KBM-7 (cell line): ENCODE data around the gene MMP17.

Experiments
- DNase-seq: peaks from one replicate; pipeline ENCODE4 v3.0.0-alpha.2; 2015
- in situ Hi-C: fragments of 300-500 bp; cut with MboI; formaldehyde crosslinking; loops from 2 replicates; pipeline ENCODE4 v1.14.3; 2020; ENCODE audit warnings: low sequenced_read_pairs, low pct_unique_long_range_greater_than_20kb, mixed read lengths

The MMP17 gene

DNA sequence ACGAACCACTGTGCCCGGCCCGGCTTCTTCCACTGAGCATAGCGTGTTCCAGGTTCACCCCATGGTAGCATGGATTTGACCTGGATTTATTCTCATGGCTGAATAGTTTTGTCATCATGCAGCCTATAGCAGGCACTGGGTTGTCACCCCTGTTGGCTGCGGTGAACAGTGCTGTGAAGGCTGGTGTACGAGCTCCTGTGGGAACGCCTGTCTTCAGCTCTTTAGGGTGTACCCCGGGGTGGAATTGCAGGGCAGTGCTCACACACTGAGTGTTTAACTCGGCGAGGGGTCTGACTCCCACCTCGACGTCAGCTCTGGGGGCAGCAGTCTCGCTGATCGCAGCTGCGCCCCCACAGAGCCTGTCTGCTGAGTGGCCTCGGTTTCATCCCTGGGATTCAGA lies 15.3 kb downstream of the MMP17 start:
- in situ Hi-C loops = no loop called here
- DNase-seq = no peak

DNA sequence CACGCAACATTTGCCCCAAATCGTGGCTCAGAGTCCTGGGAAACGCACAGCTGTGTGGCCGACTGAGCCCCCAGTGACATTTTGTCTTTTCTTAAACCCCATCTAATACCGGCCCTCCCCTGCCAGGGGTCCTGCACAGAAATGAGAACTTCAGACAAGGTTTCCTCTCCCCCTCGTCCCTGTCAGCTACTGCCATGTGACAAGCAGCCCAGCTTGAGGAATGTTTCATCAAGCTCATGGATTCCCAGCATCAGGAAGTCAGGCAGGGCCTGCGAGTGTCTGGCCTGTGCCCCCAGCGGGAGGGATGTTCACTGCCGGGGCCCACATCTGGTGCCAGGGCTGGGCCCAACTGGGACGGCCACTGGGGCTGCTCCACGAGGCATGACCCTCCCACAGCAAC lies 15.9 kb downstream of the MMP17 start:
- no peak for DNase-seq
- in situ Hi-C loops = no loop called here

DNA sequence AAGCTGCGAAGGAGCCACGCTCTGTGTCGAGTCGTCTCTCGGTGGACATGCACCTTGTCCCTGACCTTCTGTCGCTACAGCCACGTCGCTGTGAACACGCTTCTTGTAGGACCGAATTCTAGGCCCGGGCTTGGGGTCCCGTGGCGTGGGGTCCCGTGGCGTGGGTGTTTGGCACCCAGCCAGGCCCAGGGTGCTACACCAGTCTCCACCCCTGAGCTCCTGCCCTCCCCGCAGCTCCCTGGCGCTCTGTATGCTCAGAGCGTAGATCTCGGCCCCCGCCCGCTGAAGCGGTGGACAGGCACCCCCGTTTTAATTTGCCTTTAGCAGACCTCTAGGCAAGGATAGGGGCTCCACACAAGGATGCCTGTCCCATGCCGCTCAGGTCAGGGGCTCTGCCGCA lies 16.5 kb downstream of the MMP17 start:
- no peak for DNase-seq
- in situ Hi-C loops = no loop called here

DNA sequence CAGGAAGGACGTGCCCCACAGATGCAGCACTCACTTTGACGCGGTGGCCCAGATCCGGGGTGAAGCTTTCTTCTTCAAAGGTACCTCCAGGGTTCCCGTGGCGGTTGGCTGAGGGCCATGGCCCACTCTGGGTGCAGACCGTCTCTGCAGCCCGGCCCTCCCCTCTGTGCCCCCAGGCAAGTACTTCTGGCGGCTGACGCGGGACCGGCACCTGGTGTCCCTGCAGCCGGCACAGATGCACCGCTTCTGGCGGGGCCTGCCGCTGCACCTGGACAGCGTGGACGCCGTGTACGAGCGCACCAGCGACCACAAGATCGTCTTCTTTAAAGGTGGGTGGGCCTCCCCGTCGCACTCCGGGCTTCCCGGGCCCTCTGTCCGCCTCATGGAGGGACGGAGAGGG lies 16.9 kb downstream of the MMP17 start:
- in situ Hi-C loops = no loop called here
- DNase-seq = no peak

DNA sequence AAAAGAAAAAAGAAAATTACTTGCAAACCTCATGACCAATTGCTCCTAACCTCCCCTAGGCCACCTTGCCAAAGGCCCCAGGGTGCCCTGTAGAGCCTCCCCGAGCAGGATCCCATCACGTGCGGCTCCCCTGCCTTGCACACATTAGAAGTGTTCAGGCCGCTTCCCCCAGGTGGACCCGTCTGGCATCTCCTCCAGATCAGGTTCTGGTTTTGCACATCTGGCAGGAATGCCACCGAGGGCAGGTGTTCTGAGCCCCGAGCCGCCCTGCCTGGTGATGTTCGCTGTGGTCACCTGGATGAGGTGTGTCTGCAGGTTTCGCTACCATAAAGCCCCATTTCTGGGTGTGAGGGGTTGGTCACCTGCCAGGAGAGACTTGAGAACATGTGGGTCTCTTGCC lies 19.3 kb downstream of the MMP17 start:
- in situ Hi-C loops = no loop called here
- DNase-seq = no peak

DNA sequence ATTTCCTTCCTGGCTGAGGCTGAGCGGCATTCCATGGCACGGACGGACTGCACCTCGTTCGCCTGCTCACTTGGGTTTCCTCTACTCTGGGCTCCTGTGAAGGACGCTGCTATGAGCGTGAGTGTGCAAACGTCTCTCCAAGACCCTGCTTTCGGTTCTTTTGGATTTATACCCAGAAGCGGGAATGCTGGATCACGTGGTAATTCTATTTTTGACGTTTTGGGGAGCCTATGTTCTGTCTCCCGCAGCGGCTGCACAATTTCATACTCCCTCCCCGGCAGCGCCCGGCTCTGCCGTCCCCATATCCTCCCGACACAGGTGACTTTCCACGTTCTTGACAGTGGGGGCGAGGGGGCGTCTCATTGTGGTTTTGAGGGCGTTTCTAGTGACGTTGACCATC lies 20.6 kb downstream of the MMP17 start:
- in situ Hi-C loops = no loop called here
- no peak for DNase-seq

DNA sequence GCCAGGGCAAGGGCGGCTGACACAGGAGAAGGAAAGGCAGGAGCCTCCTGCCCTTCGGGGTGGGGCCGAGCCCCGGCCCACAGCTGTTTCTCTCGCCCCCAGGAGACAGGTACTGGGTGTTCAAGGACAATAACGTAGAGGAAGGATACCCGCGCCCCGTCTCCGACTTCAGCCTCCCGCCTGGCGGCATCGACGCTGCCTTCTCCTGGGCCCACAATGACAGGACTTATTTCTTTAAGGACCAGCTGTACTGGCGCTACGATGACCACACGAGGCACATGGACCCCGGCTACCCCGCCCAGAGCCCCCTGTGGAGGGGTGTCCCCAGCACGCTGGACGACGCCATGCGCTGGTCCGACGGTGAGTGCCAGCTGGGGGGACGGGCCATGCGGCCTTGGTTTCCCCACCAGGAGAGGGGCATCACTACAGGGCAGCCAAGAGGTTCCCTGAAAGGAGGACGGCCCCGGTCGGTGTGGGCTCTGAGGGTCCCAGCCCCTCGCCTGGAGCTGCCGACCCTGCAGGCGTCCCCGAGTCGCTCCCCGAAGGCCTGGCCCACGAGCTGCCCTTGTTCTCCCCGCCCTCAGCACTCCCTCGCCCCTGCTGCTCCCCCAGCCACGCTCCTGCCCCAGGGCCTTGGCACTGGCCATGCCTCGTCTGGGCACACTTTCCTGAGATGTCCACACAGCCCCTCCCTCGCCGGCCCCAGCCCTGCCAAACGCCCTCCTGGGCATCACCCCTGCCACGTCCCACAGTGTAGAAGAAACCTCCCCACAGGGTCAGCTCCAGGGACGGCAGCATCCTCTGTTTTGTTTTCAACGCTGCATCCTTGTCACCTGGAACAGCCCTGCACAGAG lies 21.7 kb downstream of the MMP17 start:
- in situ Hi-C loops = no loop called here
- no peak for DNase-seq

DNA sequence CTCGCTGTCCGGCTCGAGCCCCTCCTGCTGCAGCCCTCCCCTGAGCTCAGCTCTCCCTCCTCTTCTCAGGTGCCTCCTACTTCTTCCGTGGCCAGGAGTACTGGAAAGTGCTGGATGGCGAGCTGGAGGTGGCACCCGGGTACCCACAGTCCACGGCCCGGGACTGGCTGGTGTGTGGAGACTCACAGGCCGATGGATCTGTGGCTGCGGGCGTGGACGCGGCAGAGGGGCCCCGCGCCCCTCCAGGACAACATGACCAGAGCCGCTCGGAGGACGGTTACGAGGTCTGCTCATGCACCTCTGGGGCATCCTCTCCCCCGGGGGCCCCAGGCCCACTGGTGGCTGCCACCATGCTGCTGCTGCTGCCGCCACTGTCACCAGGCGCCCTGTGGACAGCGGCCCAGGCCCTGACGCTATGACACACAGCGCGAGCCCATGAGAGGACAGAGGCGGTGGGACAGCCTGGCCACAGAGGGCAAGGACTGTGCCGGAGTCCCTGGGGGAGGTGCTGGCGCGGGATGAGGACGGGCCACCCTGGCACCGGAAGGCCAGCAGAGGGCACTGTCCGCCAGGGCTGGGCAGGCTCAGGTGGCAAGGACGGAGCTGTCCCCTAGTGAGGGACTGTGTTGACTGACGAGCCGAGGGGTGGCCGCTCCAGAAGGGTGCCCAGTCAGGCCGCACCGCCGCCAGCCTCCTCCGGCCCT lies 22.8 kb downstream of the MMP17 start:
- DNase-seq = no peak
- in situ Hi-C loops = no loop called here

DNA sequence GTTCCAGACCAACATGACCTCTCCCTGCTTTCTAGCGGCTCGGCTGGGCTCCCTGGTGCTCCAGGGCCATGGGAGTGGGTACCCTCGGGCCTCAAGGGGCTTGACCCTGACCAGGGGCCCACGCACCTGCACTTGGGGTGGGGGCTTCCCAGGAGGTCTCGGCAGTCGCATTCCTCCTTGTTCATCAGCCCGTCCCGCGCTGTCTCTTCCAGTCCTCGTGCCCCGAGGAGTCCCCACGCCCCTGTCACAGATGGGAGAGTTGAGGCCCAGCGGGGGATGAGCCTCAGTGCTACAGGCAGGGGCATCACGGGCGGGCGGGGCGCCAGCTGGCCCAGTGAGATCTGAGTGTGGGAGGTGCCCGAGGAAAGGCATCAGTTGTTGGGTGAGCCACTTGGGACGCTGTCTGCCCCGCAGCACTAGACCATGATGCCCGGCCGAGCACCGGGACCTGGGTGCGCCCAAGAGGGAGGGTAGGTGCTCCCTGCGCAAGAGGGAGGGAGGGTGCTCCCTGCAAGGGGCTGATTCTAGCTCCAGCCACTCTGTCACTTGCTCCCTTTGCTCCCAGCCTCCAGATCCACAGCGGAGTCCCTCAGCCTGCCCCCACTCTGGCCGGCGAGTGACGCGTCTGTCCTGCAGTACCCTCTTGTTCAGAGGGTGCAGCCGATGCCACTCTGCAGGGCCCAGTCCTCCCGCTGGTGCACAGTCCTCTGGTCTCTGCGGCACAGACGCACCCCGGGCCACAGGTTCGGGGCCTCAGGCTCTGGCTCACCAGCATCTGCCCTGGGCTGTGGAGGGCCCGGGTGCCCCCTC lies 23.8 kb downstream of the MMP17 start:
- in situ Hi-C loops = no loop called here
- no peak for DNase-seq

DNA sequence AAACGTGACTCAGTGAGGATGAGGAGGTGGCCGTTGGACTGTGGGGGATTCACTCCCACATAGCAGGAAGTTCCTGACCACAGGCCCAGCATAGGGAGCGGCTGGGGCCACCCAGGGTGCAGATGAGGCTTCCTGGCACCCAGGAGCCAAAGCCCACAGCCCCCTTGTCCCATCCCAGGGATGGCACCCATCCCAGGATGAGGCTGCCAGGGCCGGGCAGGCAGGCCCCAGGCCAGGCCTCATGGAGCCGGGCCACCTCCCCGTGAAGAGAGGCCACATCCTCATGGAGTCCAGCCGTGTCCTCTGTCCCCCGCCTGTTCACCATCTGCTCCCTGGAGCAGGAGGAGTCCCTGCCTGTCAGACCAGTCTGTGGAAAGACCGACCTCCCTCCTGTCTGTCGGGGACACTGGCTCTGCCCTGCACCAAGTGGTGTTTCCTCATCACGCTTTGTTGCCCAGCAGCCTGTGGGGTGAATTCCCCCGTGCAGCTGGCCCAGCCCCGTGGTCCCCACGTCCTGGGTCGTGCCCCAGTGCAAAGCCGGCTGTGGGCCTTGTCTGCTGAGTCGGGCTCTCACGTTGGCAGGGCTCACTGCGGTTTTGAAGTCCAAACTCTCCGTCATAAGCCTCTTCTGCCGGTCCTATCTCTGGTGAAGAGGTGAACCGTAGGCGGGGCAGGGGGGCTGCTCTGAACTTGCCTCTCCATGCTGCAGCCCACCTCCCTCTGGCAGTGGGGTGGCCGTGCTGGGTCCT lies 24.5 kb downstream of the MMP17 start:
- peak; percentile 49 for DNase-seq
- in situ Hi-C loops = no loop called here

DNA sequence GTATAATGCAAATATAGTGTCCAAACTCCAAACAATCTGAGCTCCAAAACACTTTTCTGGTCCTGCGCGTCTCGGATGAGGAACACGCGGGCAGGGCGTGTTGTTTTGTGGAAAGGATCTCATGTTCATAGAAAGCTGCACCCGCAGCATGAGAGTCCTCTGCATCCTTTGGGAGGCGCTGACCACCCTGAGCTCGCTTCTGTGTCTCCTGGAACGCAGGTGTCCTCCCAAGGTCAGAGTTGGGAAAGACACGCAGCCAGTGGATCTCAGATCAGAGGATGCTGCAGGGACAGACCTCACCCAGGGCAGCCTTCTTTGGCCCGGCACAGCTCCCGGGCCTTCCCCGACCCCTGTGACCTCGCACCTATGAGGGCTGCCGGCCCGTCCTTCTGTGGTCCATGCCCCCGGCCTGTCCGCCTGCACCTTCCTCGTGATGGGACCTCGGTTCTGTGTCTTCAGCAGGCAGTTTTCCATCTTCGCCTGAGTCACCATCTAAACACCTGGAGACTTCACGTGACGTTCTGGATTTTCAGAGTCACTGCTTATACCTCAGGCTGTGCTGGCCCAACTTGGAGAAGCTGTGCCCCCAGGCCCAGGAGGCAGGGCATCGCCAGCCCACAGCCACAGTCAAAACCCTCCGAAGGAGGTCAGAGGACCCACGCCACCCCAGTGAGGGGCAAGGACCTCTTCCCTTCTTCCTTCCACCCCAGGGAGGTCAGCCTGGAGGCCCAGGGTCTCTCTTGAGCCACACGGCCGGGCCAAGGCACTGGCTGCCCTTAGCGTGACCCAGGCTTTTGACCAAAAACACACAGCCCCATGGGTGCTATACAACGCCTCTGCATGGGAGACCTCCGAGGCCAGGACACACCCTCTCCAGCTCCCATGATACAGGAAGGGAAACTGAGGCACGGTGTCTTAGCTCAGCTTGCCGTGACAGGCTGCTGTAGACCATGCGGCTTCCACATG lies 25.9 kb downstream of the MMP17 start:
- in situ Hi-C loops = no loop called here
- no peak for DNase-seq

DNA sequence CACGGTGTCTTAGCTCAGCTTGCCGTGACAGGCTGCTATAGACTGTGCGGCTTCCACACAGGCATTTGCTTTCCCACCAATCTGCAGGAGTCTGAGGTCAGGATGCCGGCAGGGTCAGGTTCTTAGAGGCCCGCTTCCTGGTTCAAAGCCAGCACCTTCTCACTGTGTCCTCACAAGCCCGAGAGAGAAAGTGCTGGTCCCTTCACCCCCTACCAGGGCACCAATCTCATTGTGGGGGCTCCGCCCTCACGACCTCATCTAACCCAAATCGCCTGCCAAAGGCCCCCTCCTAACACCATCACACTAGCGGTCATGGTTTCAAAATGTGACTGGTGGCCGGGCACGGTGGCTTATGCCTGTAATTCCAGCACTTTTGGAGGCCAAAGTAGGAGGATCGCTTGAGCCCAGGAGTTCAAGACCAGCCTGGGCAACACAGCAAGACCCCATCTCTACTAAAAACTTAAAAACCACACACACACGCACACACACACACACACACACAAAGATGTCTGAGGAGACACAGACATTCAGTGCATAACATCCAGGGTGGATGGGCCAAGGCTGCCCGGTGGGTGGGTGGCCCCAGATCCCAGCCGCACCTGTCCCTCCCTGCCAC lies 26.8 kb downstream of the MMP17 start:
- no peak for DNase-seq
- in situ Hi-C loops = no loop called here

DNA sequence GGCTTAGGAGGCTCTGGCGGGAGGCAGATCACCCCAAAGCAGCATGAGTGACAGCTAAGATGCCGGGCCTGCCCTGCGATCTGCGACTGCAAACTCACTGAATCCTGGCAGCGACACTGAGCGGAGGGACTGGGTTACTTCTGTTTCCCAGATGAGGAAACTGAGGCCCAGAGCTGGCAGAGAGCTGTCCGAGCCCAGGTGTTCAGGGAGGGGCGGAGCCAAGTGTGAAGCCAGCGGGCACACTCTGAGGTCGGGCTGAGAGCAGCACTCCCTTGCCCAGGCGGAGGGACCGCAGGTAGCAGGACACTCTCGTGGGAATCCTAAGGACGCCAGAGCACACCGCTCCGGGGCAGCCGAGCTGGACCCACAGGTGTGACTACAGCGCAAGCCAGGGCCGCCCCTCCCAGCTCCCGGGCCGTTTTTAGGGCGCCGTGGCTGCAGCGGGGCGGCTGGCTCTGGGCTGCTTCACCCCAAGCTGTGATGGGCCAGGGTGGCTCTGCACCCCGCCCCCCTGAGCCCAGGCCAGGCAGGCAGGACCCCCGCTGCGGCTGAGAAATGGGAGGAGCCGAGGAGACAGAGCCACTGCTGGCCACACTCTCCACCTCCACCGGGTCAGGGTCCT lies 27.4 kb downstream of the MMP17 start:
- in situ Hi-C loops = no loop called here
- DNase-seq = no peak

DNA sequence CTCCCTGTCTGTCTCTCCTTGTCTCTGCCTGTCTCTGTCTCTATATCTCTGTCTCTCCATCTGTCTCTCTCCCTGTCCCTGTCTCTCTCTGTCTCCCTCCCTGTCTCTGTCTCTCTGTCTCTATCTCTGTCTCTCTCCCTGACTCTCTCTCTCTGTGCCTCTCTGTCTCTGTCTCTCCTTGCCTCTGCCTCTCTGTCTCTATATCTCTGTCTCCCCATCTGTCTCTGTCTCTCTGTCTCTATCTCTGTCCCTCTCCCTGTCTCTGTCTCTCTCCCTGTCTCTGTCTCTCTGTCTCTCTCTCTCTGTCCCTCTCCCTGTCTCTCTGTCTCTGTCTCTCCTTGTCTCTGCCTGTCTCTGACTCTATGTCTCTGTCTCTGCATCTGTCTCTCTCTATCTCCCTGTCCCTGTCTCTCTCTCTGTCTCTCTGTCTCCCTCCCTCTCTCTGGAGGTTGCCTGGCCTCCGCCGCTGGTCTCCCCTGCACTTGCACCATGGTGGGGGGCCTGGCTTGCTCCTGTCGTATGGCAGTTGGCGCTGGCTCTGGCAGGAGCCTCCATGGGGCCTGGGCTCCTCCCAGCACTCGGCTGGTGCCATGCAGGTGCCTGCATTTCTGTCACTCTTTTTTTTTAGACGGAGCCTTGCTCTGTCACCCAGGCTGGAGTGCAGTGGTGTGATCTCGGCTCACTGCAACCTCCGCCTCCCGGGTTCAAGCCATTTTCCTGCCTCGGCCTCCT lies 28.3 kb downstream of the MMP17 start:
- in situ Hi-C loops = no loop called here
- no peak for DNase-seq

DNA sequence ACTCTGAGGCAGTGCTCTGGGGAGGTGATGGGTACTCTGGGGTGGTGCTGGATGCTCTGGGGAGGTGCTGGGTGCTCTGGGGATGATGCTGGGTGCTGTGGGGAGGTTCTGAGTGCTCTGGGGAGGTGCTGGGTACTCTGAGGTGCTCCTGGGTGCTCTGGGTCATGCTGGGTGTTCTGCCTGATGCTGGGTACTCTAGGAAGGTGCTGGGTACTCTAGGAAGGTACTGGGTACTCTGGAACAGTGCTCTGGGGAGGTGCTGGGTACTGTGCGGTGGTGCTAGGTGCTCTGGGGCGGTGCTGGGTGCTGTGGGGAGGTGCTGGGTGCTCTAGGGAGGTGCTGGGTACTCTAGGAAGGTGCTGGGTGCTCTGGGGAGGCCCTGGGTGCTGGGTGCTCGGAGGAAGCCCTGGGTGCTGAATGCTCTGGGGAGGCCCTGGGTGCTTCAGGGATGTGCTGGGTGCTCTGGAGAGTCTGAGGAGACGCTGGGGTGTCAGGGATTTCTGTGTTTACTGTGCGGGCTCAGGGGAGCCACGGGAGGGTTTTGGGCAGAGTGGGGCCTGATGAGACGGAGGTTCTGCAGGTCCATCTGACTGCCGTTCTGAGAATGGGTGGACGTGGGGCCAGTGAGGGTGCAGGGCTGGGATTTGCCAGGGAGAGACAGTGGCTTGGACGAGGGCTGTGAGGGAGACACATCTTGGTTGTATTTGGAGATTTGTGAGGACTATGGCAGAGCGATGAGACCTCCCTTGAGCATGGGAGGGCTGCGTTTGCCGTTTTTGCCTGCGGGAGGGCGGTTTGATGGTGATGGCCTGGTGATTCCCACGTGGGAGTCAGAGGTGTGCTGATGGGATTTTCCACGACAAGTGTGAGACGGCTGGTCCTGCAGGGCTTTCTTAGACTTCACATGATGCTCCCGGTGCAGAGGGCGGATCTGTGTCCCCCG lies 30.0 kb downstream of the MMP17 start:
- in situ Hi-C loops = no loop called here
- DNase-seq = no peak
